Tibial nerve (tissue), 4 donors: ENCODE results near the gene TRABD2B. TPM values are rescaled to one million over a fixed set of nuclear protein-coding genes. Genes with fewer than 3 reads are reported as not detected.
"Not testable (repeated sequence)": the region's sequence is repeated elsewhere in the genome, so short reads cannot be mapped to it uniquely, and the experiment has no call there.

Experiments used
- DNase-seq, 2 donors: peaks; one replicate each; pipeline ENCODE4 v3.0.0-alpha.2; 2019; ENCODE audit warnings: low spot score in 2 of 2
- H3K27ac ChIP-seq, 4 donors: fragments of 200-600 bp; sonication (generic) in 3 of 4; one replicate each; pipeline ENCODE4 v1.5.1; 2017 to 2019; ENCODE audit warnings: mild to moderate bottlenecking in 1 of 4
- H3K27me3 ChIP-seq, 2 donors: fragments of 200-600 bp; sonication (generic) in 1 of 2; one replicate each; pipeline versions ENCODE4 v1.5.1 to v1.6.0; 2017 to 2019
- H3K36me3 ChIP-seq, 3 donors: fragments of 200-600 bp; sonication (generic); one replicate each; pipeline ENCODE4 v1.5.1; 2018 to 2019
- H3K4me1 ChIP-seq, 4 donors: fragments of 200-600 bp; sonication (generic) in 3 of 4; one replicate each; pipeline ENCODE4 v1.5.1; 2017 to 2019
- H3K4me3 ChIP-seq, 4 donors: fragments of 200-600 bp; sonication (generic) in 3 of 4; one replicate each; pipeline ENCODE4 v1.5.1; 2017 to 2019; ENCODE audit warnings: mild to moderate bottlenecking in 1 of 4, moderate library complexity in 1 of 4
- H3K9me3 ChIP-seq, 4 donors: fragments of 200-600 bp; sonication (generic) in 3 of 4; one replicate each; pipeline ENCODE4 v1.5.1; 2017 to 2019
- EP300 ChIP-seq, 2 donors: sonication (generic); formaldehyde crosslinking; IDR thresholded peaks; one replicate each; pipeline ENCODE4 v1.6.1; 2017; ENCODE audit warnings: antibody characterized with exemption in 2 of 2, mild to moderate bottlenecking in 1 of 2
- POLR2A ChIP-seq, 2 donors: fragments of 450-650 bp; IDR thresholded peaks; one replicate each; pipeline ENCODE4 v1.6.1; 2017; ENCODE audit warnings: antibody characterized with exemption in 2 of 2, mild to moderate bottlenecking in 2 of 2, moderate library complexity in 2 of 2
- WGBS, 2 donors: methylation state at CpG; one replicate each; pipeline ENCODE4 v1.1.5; 2018; 5-methylcytosine and 5-hydroxymethylcytosine counted together
- total RNA-seq, 4 donors: library from RNA; depleted of rRNA; stranded (reverse); fragments of >200 nt; gene quantifications; one replicate each; pipeline ENCODE4 v1.1.0, GENCODE V29; 2016
- TF ChIP-seq, protein P1 (sequence below), 5 experiments: fragments of 200-600 bp in 3 of 5; fragments of 450-650 bp in 2 of 5; sonication (generic) in 3 of 5; IDR thresholded peaks; one replicate each; pipeline ENCODE4 v1.5.1; 2016 to 2019; ENCODE audit warnings: antibody characterized with exemption in 5 of 5, mild to moderate bottlenecking in 3 of 5, moderate library complexity in 2 of 5

Gene TRABD2B
- total RNA-seq, 4 donors from 2014 or later, result 1.3 to 4.1 (median 2.3) TPM

DNA sequence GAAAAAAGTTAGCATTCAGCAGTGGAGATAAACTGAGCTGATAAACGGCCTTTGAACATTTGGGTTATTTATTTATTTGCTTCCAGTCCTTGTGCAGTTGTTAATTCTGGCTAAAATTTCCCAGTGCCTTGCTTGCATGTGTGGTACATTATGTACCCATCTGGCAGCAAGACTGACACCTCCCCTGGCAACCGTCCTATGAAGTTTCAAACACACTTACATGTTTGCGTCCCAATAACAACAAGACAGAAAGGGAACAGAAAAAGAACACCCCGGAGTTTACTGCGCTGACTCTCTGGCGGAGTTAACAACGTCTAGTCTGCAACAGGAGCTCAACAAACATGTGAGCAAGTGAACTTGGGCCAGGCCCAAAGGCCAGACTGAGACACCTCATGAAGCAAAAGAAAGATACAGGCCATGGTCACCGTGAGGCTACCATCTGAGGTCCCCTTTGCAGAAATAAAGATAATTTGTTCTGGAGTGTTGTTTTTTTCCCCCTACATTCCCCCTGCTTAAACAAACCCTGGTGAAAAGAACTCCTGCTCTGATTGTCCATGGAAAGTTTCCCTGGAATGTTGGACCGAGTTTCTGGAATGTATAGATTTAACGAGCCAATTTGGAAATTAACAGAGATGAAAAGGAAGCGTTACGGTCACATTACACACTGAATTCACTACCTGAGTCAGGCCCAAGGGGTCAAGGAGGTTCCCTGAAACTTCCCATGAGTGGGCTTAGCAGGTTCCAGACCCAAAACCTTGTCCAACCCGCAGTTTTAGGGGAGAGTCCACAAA is 33.4 kb downstream of the TRABD2B start:
- WGBS, 2 donors, result 38 to 46% methylated on average over 13 of the region's 13 CpGs
- no peaks in the 10 kb centered on the region for H3K36me3 ChIP-seq
- H3K9me3 ChIP-seq, result no peaks in the 10 kb centered on the region
- peak; percentile 71 to 79 for TF ChIP-seq EP300 (IDR thresholded peaks at IDR 0.05)
- no peak for TF ChIP-seq POLR2A (IDR thresholded peaks at IDR 0.05)
- peak; percentile 44 to 51 for DNase-seq
- H3K27ac ChIP-seq, result peak overlapping the region; percentile 11 to 73 (median 51)
- H3K27me3 ChIP-seq, result no peaks in the 10 kb centered on the region
- H3K4me3 ChIP-seq, result no peak overlapping the region
- peaks cover 0 to 32% (median 11%) of the 10 kb centered on the region in 4 donors for H3K4me1 ChIP-seq

DNA sequence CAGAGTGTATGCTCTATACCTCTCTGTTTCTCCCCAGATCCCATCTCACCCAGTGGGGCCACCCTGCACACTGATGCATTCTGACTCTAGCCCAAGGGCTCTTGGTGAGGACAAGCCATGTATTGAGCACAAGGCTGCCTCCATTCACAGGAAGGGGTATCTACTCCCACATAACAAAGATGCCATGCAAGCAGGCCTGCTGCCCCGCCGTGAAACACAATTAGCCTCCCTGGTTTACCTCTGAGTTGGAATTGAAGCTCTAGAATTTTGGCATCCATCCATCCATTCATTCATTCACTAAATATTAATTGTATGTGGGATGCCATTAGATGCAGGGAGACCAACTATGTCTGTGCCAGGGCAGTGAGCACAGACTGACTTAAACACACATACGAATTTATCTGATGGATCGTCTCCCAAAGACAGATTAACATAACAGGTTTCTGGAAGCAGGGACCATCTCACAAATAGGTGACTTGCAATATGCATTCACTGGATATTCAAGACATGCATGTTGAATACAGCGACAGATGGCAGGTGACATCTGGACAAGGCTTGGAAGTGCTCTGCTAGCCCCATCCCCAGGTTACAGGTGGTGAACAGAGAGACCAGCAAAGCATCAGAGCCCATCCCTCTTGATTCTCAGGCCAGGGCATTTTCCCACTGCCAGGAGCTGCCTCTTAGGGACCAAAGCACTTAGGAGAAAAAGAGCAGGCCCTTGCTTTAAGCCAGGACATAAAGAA is 34.3 kb downstream of the TRABD2B start:
- H3K9me3 ChIP-seq, result no peaks in the 10 kb centered on the region
- WGBS, 2 donors, result 72 to 88% methylated on average over 5 of the region's 5 CpGs
- H3K27ac ChIP-seq, result peak overlapping the region in 1 of 4 donors; percentile 73
- no peak overlapping the region for H3K4me3 ChIP-seq
- no peaks in the 10 kb centered on the region for H3K36me3 ChIP-seq
- no peak for TF ChIP-seq POLR2A (IDR thresholded peaks at IDR 0.05)
- TF ChIP-seq, protein P1, sequence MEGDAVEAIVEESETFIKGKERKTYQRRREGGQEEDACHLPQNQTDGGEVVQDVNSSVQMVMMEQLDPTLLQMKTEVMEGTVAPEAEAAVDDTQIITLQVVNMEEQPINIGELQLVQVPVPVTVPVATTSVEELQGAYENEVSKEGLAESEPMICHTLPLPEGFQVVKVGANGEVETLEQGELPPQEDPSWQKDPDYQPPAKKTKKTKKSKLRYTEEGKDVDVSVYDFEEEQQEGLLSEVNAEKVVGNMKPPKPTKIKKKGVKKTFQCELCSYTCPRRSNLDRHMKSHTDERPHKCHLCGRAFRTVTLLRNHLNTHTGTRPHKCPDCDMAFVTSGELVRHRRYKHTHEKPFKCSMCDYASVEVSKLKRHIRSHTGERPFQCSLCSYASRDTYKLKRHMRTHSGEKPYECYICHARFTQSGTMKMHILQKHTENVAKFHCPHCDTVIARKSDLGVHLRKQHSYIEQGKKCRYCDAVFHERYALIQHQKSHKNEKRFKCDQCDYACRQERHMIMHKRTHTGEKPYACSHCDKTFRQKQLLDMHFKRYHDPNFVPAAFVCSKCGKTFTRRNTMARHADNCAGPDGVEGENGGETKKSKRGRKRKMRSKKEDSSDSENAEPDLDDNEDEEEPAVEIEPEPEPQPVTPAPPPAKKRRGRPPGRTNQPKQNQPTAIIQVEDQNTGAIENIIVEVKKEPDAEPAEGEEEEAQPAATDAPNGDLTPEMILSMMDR (IDR thresholded peaks at IDR 0.05), result no peak
- TF ChIP-seq EP300 (IDR thresholded peaks at IDR 0.05), result no peak
- DNase-seq, result no peak
- no peaks in the 10 kb centered on the region for H3K27me3 ChIP-seq
- H3K4me1 ChIP-seq, result peaks cover 0 to 30% (median 11%) of the 10 kb centered on the region in 4 donors

DNA sequence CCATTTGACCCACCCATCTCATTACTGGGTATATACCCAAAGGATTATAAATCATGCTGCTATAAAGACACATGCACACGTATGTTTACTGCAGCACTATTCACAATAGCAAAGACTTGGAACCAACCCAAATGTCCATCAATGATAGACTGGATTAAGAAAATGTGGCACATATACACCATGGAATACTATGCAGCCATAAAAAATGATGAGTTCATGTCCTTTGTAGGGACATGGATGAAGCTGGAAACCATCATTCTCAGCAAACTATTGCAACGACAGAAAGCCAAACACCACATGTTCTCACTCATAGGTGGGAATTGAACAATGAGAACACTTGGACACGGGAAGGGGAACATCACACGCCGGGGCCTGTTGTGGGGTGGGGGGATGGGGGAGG is 35.4 kb downstream of the TRABD2B start:
- peaks cover 0 to 24% (median 11%) of the 10 kb centered on the region in 4 donors for H3K4me1 ChIP-seq
- not testable (repeated sequence) for DNase-seq, H3K27me3 ChIP-seq, H3K4me3 ChIP-seq, H3K9me3 ChIP-seq, H3K27ac ChIP-seq, H3K36me3 ChIP-seq
- 93 to 100% methylated on average over 5 of the region's 5 CpGs for WGBS, 2 donors

DNA sequence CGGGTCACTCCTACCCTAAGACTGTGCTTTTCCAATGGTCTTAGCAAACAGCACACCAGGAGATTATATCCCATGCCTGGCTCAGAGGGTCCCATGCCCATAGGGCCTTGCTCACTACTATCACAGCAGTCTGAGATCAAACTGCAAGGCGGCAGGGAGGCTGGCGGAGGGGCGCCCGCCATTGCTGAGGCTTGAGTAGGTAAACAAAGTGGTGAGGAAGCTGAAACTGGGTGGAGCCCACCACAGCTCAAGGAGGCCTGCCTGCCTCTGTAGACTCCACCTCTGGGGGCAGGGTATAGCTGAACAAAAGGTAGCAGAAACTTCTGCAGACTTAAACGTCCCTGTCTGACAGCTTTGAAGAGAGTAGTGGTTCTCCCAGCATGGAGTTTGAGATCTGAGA is 40.7 kb downstream of the TRABD2B start:
- H3K36me3 ChIP-seq, H3K4me3 ChIP-seq, H3K9me3 ChIP-seq, H3K27me3 ChIP-seq, DNase-seq, H3K27ac ChIP-seq: not testable (repeated sequence)
- H3K4me1 ChIP-seq, result peaks cover 0 to 36% (median 5%) of the 10 kb centered on the region in 4 donors
- 95 to 98% methylated on average over 6 of the region's 6 CpGs for WGBS, 2 donors

DNA sequence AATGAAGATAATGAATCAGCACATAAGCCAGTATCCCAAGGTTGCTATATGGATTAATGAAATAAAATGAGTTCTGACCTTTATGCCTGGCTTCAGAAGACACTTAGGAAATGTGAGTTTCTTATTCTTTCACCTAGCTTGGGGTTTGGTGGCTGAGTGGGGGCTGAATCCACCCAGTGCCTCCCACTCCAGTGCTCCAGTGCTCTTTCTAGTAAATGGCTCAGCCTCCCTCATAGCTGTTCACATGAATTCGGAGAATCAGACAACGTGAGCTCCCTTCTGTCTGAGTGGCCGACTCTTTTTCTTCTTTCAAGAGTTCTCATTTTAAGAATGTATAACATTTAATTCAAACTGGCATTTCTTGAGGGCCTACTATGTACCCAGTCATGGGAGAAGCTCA is 43.5 kb downstream of the TRABD2B start:
- TF ChIP-seq POLR2A (IDR thresholded peaks at IDR 0.05), result no peak
- TF ChIP-seq, protein P1 (IDR thresholded peaks at IDR 0.05), result no peak
- no peak for TF ChIP-seq EP300 (IDR thresholded peaks at IDR 0.05)
- no peak for DNase-seq

DNA sequence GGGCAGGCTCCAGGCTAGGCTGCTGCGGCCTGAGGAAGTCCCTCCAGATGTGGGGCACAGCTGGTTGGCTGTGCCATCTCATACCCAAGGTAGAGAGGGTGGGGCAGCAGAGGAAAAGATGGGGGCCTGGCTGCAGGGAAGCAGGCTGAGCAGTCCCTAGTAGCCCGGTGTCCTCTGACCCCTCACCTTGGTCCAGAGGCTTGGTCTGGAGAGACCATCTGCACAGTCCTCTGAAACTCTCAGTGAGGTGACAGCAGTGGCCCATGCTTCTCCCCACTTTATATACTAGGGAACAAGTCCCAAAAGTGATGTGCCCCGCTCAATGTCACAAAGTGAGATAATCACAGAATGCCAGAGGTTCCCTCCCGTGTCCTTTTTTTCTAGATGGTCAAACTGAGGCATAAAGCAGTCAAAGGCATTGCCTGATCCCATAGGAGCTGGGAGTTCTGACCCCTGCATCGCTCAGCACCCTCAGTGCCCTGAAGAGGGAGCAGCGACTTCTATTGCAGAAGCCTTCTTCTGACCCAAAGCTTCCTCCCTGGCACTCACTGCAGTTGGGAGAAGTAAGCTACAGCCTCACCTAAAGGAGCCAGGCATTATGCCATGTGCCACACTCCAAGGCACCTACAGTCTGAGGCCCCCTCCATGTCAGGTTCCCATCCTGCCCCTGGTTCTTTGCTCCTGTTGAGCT is 45.5 kb downstream of the TRABD2B start:
- no peak for TF ChIP-seq POLR2A (IDR thresholded peaks at IDR 0.05)
- no peak for TF ChIP-seq EP300 (IDR thresholded peaks at IDR 0.05)
- TF ChIP-seq, protein P1 (IDR thresholded peaks at IDR 0.05), result no peak
- 64 to 72% methylated on average over 5 to 6 of the region's 6 CpGs for whole genome bisulfite sequencing, 2 donors
- Histone ChIP-seq H3K4me3 (no peak overlapping the region), H3K27ac (peak overlapping the region; percentile 17 to 78 (median 48)), H3K4me1 (peaks cover 0 to 61% (median 8%) of the 10 kb centered on the region in 4 donors), H3K9me3 (no peaks in the 10 kb centered on the region), H3K36me3 (no peaks in the 10 kb centered on the region), H3K27me3 (no peaks in the 10 kb centered on the region)
- DNase-seq, result no peak

More for the DNA sequence above, 43.5 kb downstream of the TRABD2B start:
- Histone ChIP-seq H3K27ac (no peak overlapping the region), H3K36me3 (no peaks in the 10 kb centered on the region), H3K4me1 (peaks cover 0 to 55% (median 8%) of the 10 kb centered on the region in 4 donors), H3K4me3 (no peak overlapping the region), H3K9me3 (no peaks in the 10 kb centered on the region), H3K27me3 (no peaks in the 10 kb centered on the region)
- WGBS, 2 donors, result 93 to 96% methylated on average over 3 of the region's 3 CpGs
